Measurements from ENCODE around the gene LRRC4C. TPM values are rescaled to one million over a fixed set of nuclear protein-coding genes. Genes with fewer than 3 reads are reported as not detected.

Gene LRRC4C
- total RNA-seq, 6 experiments from 2014 or later = 0.25 to 0.43 (median 0.27) TPM

GRCh38 chr11:41190437-41191082 lies 268.9 kb downstream of the LRRC4C start:
- H3K9me3 ChIP-seq = no peaks in the 10 kb centered on the region
- no peak overlapping the region for H3K27ac ChIP-seq
- 70% methylated on average over 14 of the region's 14 CpGs for WGBS (ENCODE audit: insufficient coverage, low coverage, low lambda C conversion rate, missing lambda C conversion rate)
- H3K4me1 ChIP-seq = peaks cover 0 to 10% (median 0%) of the 10 kb centered on the region in 4 donors
- intact Hi-C loops (cut with DNase I) = no loop called here
- TF ChIP-seq CTCF (IDR thresholded peaks at IDR 0.05) = no peak
- no peak for TF ChIP-seq POLR2A (IDR thresholded peaks at IDR 0.05)
- no peak overlapping the region for H3K4me3 ChIP-seq
- no peaks in the 10 kb centered on the region for H3K27me3 ChIP-seq
- H3K36me3 ChIP-seq = no peaks in the 10 kb centered on the region
- DNase-seq (no peak), ATAC-seq (no peak)

- no peak overlapping the region for H3K27ac ChIP-seq
- no peaks in the 10 kb centered on the region for H3K36me3 ChIP-seq
- peaks cover 0 to 10% (median 0%) of the 10 kb centered on the region in 4 donors for H3K4me1 ChIP-seq
- H3K27me3 ChIP-seq = no peaks in the 10 kb centered on the region
- no peaks in the 10 kb centered on the region for H3K9me3 ChIP-seq
- H3K4me3 ChIP-seq = no peak overlapping the region
- intact Hi-C loops (cut with DNase I) = no loop called here
- DNase-seq (no peak), ATAC-seq (peak in 3 of 4 donors; percentile 22 to 50 (median 44))
- WGBS (ENCODE audit: insufficient coverage, low coverage, low lambda C conversion rate, missing lambda C conversion rate) = 31% methylated on average over 4 of the region's 4 CpGs
- TF ChIP-seq POLR2A (IDR thresholded peaks at IDR 0.05) (no peak), CTCF (IDR thresholded peaks at IDR 0.05) (no peak)
Measured at GRCh38 chr11:41189701-41190436, 269.6 kb downstream of the LRRC4C start.

GRCh38 chr11:41177791-41178190 lies 281.7 kb downstream of the LRRC4C start:
- intact Hi-C loops (cut with DNase I) = no loop called here
- WGBS (ENCODE audit: insufficient coverage, low coverage, low lambda C conversion rate, missing lambda C conversion rate) = 82% methylated on average over 4 of the region's 4 CpGs
- Histone ChIP-seq H3K9me3 (no peaks in the 10 kb centered on the region), H3K4me3 (no peak overlapping the region), H3K36me3 (no peaks in the 10 kb centered on the region), H3K27ac (no peak overlapping the region), H3K27me3 (no peaks in the 10 kb centered on the region), H3K4me1 (no peaks in the 10 kb centered on the region)
- no peak for ATAC-seq
- DNase-seq = no peak
- TF ChIP-seq POLR2A (IDR thresholded peaks at IDR 0.05) = no peak
- no peak for TF ChIP-seq CTCF (IDR thresholded peaks at IDR 0.05)

- ATAC-seq (peak in 2 of 4 donors; percentile 29 to 49), DNase-seq (no peak)
- no peaks in the 10 kb centered on the region for H3K27me3 ChIP-seq
- H3K36me3 ChIP-seq = no peaks in the 10 kb centered on the region
- no peaks in the 10 kb centered on the region for H3K4me1 ChIP-seq
- TF ChIP-seq CTCF (IDR thresholded peaks at IDR 0.05) = peak in 3 of 4 donors; percentile 5 to 39 (median 8)
- no peak for TF ChIP-seq POLR2A (IDR thresholded peaks at IDR 0.05)
- H3K9me3 ChIP-seq = no peaks in the 10 kb centered on the region
- intact Hi-C loops (cut with DNase I) = no loop called here
- 35% methylated on average over 1 of the region's 1 CpG for WGBS (ENCODE audit: insufficient coverage, low coverage, low lambda C conversion rate, missing lambda C conversion rate)
- no peak overlapping the region for H3K4me3 ChIP-seq
- H3K27ac ChIP-seq = no peak overlapping the region
Measured at GRCh38 chr11:41175304-41175972, 284.0 kb downstream of the LRRC4C start.
